LNCAP (cell line): ENCODE results near the gene ANO6.

ENCODE experiments used
- TF ChIP-seq, protein P1 (sequence below): fragments of 450-650 bp; IDR thresholded peaks from 2 replicates; pipeline ENCODE4 v1.5.1; 2017; ENCODE audit warnings: mild to moderate bottlenecking

ANO6 gene

DNA sequence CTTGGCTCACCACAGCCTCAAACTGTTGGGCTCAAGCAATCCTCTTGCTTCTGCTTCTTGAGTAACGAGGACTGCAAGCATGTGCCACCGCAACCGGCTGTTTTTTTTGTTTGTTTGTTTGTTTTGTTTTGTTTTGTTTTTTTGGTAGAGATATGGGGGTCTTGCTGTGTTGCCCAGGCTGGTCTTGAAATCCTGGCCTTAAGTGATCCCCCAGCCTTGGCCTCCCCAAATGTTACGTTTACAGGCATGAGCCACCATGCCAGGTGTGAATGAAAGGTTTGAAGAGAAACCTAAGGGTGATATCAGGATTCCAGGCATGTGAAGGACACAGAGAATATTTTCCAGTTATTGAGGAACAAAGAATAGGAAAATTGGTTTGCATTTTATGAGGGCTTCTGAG lies 45.0 kb downstream of the ANO6 start:
- TF ChIP-seq, protein P1, sequence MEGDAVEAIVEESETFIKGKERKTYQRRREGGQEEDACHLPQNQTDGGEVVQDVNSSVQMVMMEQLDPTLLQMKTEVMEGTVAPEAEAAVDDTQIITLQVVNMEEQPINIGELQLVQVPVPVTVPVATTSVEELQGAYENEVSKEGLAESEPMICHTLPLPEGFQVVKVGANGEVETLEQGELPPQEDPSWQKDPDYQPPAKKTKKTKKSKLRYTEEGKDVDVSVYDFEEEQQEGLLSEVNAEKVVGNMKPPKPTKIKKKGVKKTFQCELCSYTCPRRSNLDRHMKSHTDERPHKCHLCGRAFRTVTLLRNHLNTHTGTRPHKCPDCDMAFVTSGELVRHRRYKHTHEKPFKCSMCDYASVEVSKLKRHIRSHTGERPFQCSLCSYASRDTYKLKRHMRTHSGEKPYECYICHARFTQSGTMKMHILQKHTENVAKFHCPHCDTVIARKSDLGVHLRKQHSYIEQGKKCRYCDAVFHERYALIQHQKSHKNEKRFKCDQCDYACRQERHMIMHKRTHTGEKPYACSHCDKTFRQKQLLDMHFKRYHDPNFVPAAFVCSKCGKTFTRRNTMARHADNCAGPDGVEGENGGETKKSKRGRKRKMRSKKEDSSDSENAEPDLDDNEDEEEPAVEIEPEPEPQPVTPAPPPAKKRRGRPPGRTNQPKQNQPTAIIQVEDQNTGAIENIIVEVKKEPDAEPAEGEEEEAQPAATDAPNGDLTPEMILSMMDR: no peak

DNA sequence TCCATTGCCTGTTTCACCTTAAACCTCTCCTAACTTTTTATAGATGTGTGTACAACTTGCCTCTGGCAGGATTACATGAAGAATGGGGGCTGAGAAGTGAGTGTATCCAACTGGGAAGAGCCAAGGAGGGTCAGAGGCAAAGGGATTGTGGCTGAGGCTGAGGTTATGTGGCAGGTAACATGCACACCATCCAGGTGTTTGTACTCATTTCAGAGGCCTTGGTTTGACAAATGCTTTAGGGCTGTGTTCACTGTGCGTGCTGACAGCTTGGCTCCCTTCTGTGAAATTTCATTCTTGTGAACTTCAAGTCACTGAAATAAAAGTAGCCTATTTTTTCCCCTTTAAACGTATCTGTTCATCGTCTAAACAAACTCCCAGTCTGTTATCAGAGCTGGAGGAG lies 47.7 kb downstream of the ANO6 start:
- TF ChIP-seq, protein P1: no peak

GRCh38 chr12:45268672-45269411 lies 52.9 kb downstream of the ANO6 start:
- TF ChIP-seq, protein P1: peak; percentile 59

DNA sequence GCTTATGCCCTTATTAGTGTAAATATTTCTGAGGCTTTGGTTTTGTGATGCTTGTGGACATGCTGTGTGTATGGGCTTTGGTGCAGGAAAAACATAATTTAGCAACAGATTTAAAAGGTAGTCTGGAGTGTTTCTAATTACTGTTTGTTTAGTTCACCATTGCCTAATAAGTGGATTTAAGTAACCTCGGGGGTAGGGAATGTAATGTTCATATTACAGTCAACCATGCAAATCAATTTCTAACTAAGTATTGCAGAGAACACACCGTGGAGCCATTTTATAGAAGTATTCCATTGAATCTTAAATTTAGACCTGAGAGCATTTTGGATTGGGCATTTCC lies 53.5 kb downstream of the ANO6 start:
- TF ChIP-seq, protein P1: no peak

- TF ChIP-seq, protein P1: no peak
Measured at GRCh38 chr12:45270951-45271350, 55.1 kb downstream of the ANO6 start.

DNA sequence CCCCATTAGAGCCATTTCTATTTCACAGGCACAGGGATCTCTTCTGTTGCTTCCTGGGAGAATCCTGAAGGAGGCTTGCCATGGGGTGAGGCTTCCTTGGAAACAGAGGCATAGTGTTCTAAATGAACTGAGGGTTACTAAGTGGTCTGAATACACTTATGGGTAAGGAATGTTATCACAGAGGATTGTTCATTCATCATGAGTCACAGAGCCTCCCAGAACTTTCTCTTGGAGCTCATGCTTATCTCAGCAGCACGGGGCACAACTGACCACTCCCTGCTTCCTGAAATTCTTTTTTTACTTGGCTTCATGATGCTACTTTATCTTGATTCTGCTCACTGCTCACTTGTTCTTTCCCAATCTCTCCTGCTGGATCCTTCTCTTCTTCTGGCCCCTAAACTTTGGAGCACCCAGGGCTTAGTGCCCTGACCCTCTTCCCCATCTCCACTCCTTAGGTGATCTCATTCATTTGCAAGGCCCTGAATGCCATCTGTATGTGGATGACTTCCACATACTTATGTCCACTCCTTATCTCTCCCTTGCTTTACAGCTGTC lies 57.9 kb downstream of the ANO6 start:
- TF ChIP-seq, protein P1: no peak

DNA sequence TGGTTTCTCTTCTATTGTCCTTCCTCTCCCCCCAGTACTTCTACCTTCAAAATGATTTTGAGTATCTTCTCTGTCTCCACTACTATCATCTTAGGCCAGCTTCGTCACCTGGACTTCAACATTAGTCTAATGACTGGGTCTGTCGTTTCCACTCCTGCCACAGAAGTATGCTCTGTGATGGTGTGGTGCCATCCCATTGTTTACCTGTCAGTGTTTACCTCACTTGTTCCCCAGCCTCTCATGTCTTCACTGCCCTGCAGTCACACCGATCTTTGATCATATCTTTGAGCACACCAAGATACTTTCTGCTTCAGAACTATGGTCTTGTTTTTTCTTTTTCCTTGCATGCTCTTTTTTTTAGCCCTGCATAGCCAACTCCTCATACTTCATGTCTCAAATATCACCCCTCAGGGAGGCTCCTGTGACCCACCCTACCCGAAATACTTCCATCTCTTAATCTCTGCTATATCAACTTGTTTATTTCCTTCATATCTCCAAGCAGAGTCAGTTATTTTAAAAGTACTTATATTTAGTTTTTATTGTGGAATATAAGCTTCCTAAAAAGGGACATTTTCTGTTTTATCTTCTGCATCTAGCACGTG lies 60.4 kb downstream of the ANO6 start:
- TF ChIP-seq, protein P1: no peak
